Stimulated activated effector memory CD8-positive, alpha-beta T cell treated with anti-CD3 and anti-CD28 coated beads, Interleukin-12 subunit alpha, Interleukin-12 subunit beta, amount 100 ng/mL, for 72 hours (primary cell): ENCODE data around the gene EPHB2.
"Not testable (repeated sequence)": the region's sequence is repeated elsewhere in the genome, so short reads cannot be mapped to it uniquely, and the experiment has no call there.

ENCODE experiments used
- ATAC-seq: fragments of 150-1000 bp; cut with Tn5 transposase; 2 replicates; pipeline ENCODE4 v1.10.0; 2021
- DNase-seq, 2 donors: peaks; one replicate each; pipeline ENCODE4 v3.0.0; 2021 to 2022; ENCODE audit warnings: low spot score in 2 of 2
- H3K27ac Mint-ChIP-seq: one replicate; pipeline ENCODE4 v1.8.0; 2022; ENCODE audit warnings: mild to moderate bottlenecking, mixed read lengths
- H3K36me3 Mint-ChIP-seq: one replicate; pipeline ENCODE4 v1.8.0; 2022; ENCODE audit warnings: mild to moderate bottlenecking, mixed read lengths
- H3K4me1 Mint-ChIP-seq: one replicate; pipeline ENCODE4 v1.8.0; 2022; ENCODE audit warnings: mixed read lengths
- H3K4me3 Mint-ChIP-seq: one replicate; pipeline ENCODE4 v1.8.0; 2022; ENCODE audit warnings: mild to moderate bottlenecking, mixed read lengths
- H3K9me3 Mint-ChIP-seq: one replicate; pipeline ENCODE4 v1.8.0; 2022; ENCODE audit warnings: mixed read lengths

Gene EPHB2

GRCh38 chr1:22710701-22711049, at the start of gene EPHB2:
TSS of gene EPHB2 (plus strand) at chr1:22710839. CDS start at chr1:22710983, 144 bp downstream.
- H3K27ac Mint-ChIP-seq, result no peak within 1 kb of the TSS
- ATAC-seq, result peak; percentile 32
- H3K9me3 Mint-ChIP-seq, result no peaks in the 10 kb centered on the region
- peaks cover 16% of the 10 kb centered on the region for H3K4me1 Mint-ChIP-seq
- H3K36me3 Mint-ChIP-seq, result no peaks in the 10 kb centered on the region
- H3K4me3 Mint-ChIP-seq, result peak within 1 kb of the TSS; percentile 53
- DNase-seq, result no peak

GRCh38 chr1:22661880-22662279, 48.8 kb upstream of the EPHB2 start:
- Mint-ChIP-seq H3K27ac (no peak overlapping the region), H3K4me1 (no peaks in the 10 kb centered on the region), H3K9me3 (no peaks in the 10 kb centered on the region), H3K4me3 (no peak overlapping the region), H3K36me3 (no peaks in the 10 kb centered on the region)
- DNase-seq (no peak), ATAC-seq (no peak)

GRCh38 chr1:22662318-22662717, 48.3 kb upstream of the EPHB2 start:
- Mint-ChIP-seq H3K4me3 (no peak overlapping the region), H3K36me3 (no peaks in the 10 kb centered on the region), H3K27ac (no peak overlapping the region), H3K4me1 (no peaks in the 10 kb centered on the region), H3K9me3 (no peaks in the 10 kb centered on the region)
- DNase-seq, result no peak
- ATAC-seq, result peak; percentile 46

- no peak for ATAC-seq
Observed at GRCh38 chr1:22662986-22663408, 47.6 kb upstream of the EPHB2 start.

GRCh38 chr1:22665752-22666151, 44.9 kb upstream of the EPHB2 start:
- Mint-ChIP-seq H3K9me3 (no peaks in the 10 kb centered on the region), H3K4me3 (no peak overlapping the region), H3K36me3 (no peaks in the 10 kb centered on the region), H3K4me1 (no peaks in the 10 kb centered on the region), H3K27ac (no peak overlapping the region)
- ATAC-seq, result no peak
- DNase-seq, result no peak

More at GRCh38 chr1:22662986-22663408, 47.6 kb upstream of the EPHB2 start:
- no peak overlapping the region for H3K4me3 Mint-ChIP-seq
- no peak overlapping the region for H3K27ac Mint-ChIP-seq
- DNase-seq, result no peak
- no peaks in the 10 kb centered on the region for H3K4me1 Mint-ChIP-seq
- H3K9me3 Mint-ChIP-seq, result no peaks in the 10 kb centered on the region
- no peaks in the 10 kb centered on the region for H3K36me3 Mint-ChIP-seq

GRCh38 chr1:22666412-22666811, 44.2 kb upstream of the EPHB2 start:
- H3K36me3 Mint-ChIP-seq, result no peaks in the 10 kb centered on the region
- no peak overlapping the region for H3K27ac Mint-ChIP-seq
- no peaks in the 10 kb centered on the region for H3K9me3 Mint-ChIP-seq
- H3K4me3 Mint-ChIP-seq, result no peak overlapping the region
- H3K4me1 Mint-ChIP-seq, result no peaks in the 10 kb centered on the region
- no peak for DNase-seq
- no peak for ATAC-seq

- ATAC-seq, H3K27ac Mint-ChIP-seq, H3K9me3 Mint-ChIP-seq, H3K36me3 Mint-ChIP-seq, DNase-seq, H3K4me1 Mint-ChIP-seq, H3K4me3 Mint-ChIP-seq: not testable (repeated sequence)
Observed at GRCh38 chr1:22668840-22669239, 41.8 kb upstream of the EPHB2 start.

- H3K4me3 Mint-ChIP-seq, result no peak overlapping the region
- H3K4me1 Mint-ChIP-seq, result peaks cover 8% of the 10 kb centered on the region
- no peak for ATAC-seq
- DNase-seq, result no peak
- H3K9me3 Mint-ChIP-seq, result no peaks in the 10 kb centered on the region
- H3K27ac Mint-ChIP-seq, result no peak overlapping the region
- H3K36me3 Mint-ChIP-seq, result no peaks in the 10 kb centered on the region
Observed at GRCh38 chr1:22670352-22670975, 40.2 kb upstream of the EPHB2 start.

GRCh38 chr1:22671999-22672398, 38.6 kb upstream of the EPHB2 start:
- Mint-ChIP-seq H3K4me3 (no peak overlapping the region), H3K4me1 (peaks cover 8% of the 10 kb centered on the region), H3K36me3 (no peaks in the 10 kb centered on the region), H3K9me3 (no peaks in the 10 kb centered on the region), H3K27ac (no peak overlapping the region)
- ATAC-seq (no peak), DNase-seq (no peak)

- peak; percentile 87 for ATAC-seq
- H3K4me3 Mint-ChIP-seq, result no peak overlapping the region
- H3K4me1 Mint-ChIP-seq, result peaks cover 8% of the 10 kb centered on the region
- H3K9me3 Mint-ChIP-seq, result no peaks in the 10 kb centered on the region
- no peak overlapping the region for H3K27ac Mint-ChIP-seq
- DNase-seq, result peak in 1 of 2 donors; percentile 61
- no peaks in the 10 kb centered on the region for H3K36me3 Mint-ChIP-seq
Observed at GRCh38 chr1:22673486-22674409, 36.9 kb upstream of the EPHB2 start.

- ATAC-seq (no peak), DNase-seq (no peak)
- Mint-ChIP-seq H3K4me3 (no peak overlapping the region), H3K9me3 (no peaks in the 10 kb centered on the region), H3K27ac (no peak overlapping the region), H3K4me1 (peaks cover 8% of the 10 kb centered on the region), H3K36me3 (no peaks in the 10 kb centered on the region)
Observed at GRCh38 chr1:22674410-22674749, 36.3 kb upstream of the EPHB2 start.

GRCh38 chr1:22676151-22676550, 34.5 kb upstream of the EPHB2 start:
- not testable (repeated sequence) for H3K36me3 Mint-ChIP-seq, H3K27ac Mint-ChIP-seq, H3K9me3 Mint-ChIP-seq, ATAC-seq, DNase-seq, H3K4me3 Mint-ChIP-seq, H3K4me1 Mint-ChIP-seq

GRCh38 chr1:22676916-22677583, 33.6 kb upstream of the EPHB2 start:
- ATAC-seq (no peak), DNase-seq (no peak)
- Mint-ChIP-seq H3K4me3 (no peak overlapping the region), H3K27ac (no peak overlapping the region), H3K9me3 (no peaks in the 10 kb centered on the region), H3K4me1 (peaks cover 8% of the 10 kb centered on the region), H3K36me3 (no peaks in the 10 kb centered on the region)

GRCh38 chr1:22677931-22678896, 32.4 kb upstream of the EPHB2 start:
- no peaks in the 10 kb centered on the region for H3K9me3 Mint-ChIP-seq
- ATAC-seq, result no peak
- H3K4me3 Mint-ChIP-seq, result no peak overlapping the region
- DNase-seq, result no peak
- peaks cover 8% of the 10 kb centered on the region for H3K4me1 Mint-ChIP-seq
- H3K36me3 Mint-ChIP-seq, result no peaks in the 10 kb centered on the region
- no peak overlapping the region for H3K27ac Mint-ChIP-seq

- Mint-ChIP-seq H3K9me3 (no peaks in the 10 kb centered on the region), H3K4me1 (no peaks in the 10 kb centered on the region), H3K27ac (no peak overlapping the region), H3K36me3 (no peaks in the 10 kb centered on the region), H3K4me3 (no peak overlapping the region)
- no peak for DNase-seq
- no peak for ATAC-seq
Observed at GRCh38 chr1:22680726-22681125, 29.9 kb upstream of the EPHB2 start.
